ENCODE data around the gene MEGF11. TPM values are rescaled to one million over a fixed set of nuclear protein-coding genes. Genes with fewer than 3 reads are reported as not detected.
"Not testable (repeated sequence)": the region's sequence is repeated elsewhere in the genome, so short reads cannot be mapped to it uniquely, and the experiment has no call there.

Gene MEGF11
- total RNA-seq, 4 donors from 2014 or later = not detected

GRCh38 chr15:65870889-65871533 is 382.5 kb downstream of the MEGF11 start:
- peaks cover 0 to 22% (median 0%) of the 10 kb centered on the region in 3 donors for H3K36me3 ChIP-seq
- peak in 1 of 4 donors; percentile 13 for TF ChIP-seq POLR2A (IDR thresholded peaks at IDR 0.05)
- TF ChIP-seq CTCF (IDR thresholded peaks at IDR 0.05) = no peak
- peak overlapping the region; percentile 71 to 100 (median 80) for H3K4me3 ChIP-seq
- intact Hi-C loops (cut with DNase I) = no loop called here
- peaks cover under 1 to 61% (median 19%) of the 10 kb centered on the region in 3 donors for H3K4me1 ChIP-seq
- no peaks in the 10 kb centered on the region for H3K27me3 ChIP-seq
- H3K9me3 ChIP-seq = no peaks in the 10 kb centered on the region
- peak overlapping the region; percentile 93 to 100 (median 96) for H3K27ac ChIP-seq
- DNase-seq = no peak
- WGBS, 2 donors = 10 to 19% methylated on average over 2 of the region's 2 CpGs

GRCh38 chr15:65869954-65870871 is 383.3 kb downstream of the MEGF11 start:
- intact Hi-C loops (cut with DNase I) = no loop called here
- Histone ChIP-seq H3K27ac (peak overlapping the region; percentile 93 to 100 (median 96)), H3K4me3 (peak overlapping the region; percentile 71 to 100 (median 80)), H3K27me3 (no peaks in the 10 kb centered on the region), H3K36me3 (peaks cover 0 to 14% (median 0%) of the 10 kb centered on the region in 3 donors), H3K9me3 (no peaks in the 10 kb centered on the region), H3K4me1 (peaks cover 0 to 53% (median 19%) of the 10 kb centered on the region in 3 donors)
- TF ChIP-seq CTCF (IDR thresholded peaks at IDR 0.05) = no peak
- TF ChIP-seq POLR2A (IDR thresholded peaks at IDR 0.05) = peak in 1 of 4 donors; percentile 33
- WGBS, 2 donors = 0 to 1% methylated on average over 41 to 43 of the region's 43 CpGs
- DNase-seq = no peak

GRCh38 chr15:65869126-65869953 is 384.2 kb downstream of the MEGF11 start, which contains the start of gene RAB11A:
RAB11A (plus strand) TSS chr15:65869491; CDS start chr15:65869586, 95 bp downstream.
- DNase-seq = peak; percentile 73
- WGBS, 2 donors = 0% methylated on average over 33 to 35 of the region's 62 CpGs
- intact Hi-C loops (cut with DNase I) = no loop called here

GRCh38 chr15:65868546-65869125 is 384.9 kb downstream of the MEGF11 start:
- H3K36me3 ChIP-seq = no peaks in the 10 kb centered on the region
- 64% methylated on average over 11 of the region's 11 CpGs for WGBS, 2 donors
- no peaks in the 10 kb centered on the region for H3K27me3 ChIP-seq
- intact Hi-C loops (cut with DNase I) = no loop called here
- peaks cover 0 to 38% (median 18%) of the 10 kb centered on the region in 3 donors for H3K4me1 ChIP-seq
- no peak for DNase-seq
- H3K9me3 ChIP-seq = no peaks in the 10 kb centered on the region
- H3K27ac ChIP-seq = peak overlapping the region; percentile 93 to 100 (median 96)
- peak overlapping the region; percentile 71 to 100 (median 80) for H3K4me3 ChIP-seq
- TF ChIP-seq POLR2A (IDR thresholded peaks at IDR 0.05) = no peak
- TF ChIP-seq CTCF (IDR thresholded peaks at IDR 0.05) = no peak

More at GRCh38 chr15:65869126-65869953, 384.2 kb downstream of the MEGF11 start, which contains the start of gene RAB11A:
- TF ChIP-seq CTCF (IDR thresholded peaks at IDR 0.05) (peak in 4 of 6 experiments; percentile 6 to 33 (median 12)), POLR2A (IDR thresholded peaks at IDR 0.05) (peak in 3 of 4 donors; percentile 81 to 97 (median 94))
- no peaks in the 10 kb centered on the region for H3K27me3 ChIP-seq
- no peaks in the 10 kb centered on the region for H3K9me3 ChIP-seq
- peak within 1 kb of the TSS; percentile 93 to 100 (median 96) for H3K27ac ChIP-seq
- peaks cover 0 to 5% (median 0%) of the 10 kb centered on the region in 3 donors for H3K36me3 ChIP-seq
- peak within 1 kb of the TSS; percentile 71 to 100 (median 80) for H3K4me3 ChIP-seq
- H3K4me1 ChIP-seq = peaks cover 0 to 45% (median 19%) of the 10 kb centered on the region in 3 donors

- H3K27ac ChIP-seq; H3K36me3 ChIP-seq; intact Hi-C loops (cut with DNase I); DNase-seq; H3K27me3 ChIP-seq; H3K4me3 ChIP-seq; H3K9me3 ChIP-seq: not testable (repeated sequence)
- peaks cover 0 to 31% (median 11%) of the 10 kb centered on the region in 3 donors for H3K4me1 ChIP-seq
- WGBS, 2 donors = 85 to 93% methylated on average over 5 to 6 of the region's 6 CpGs
Measured at GRCh38 chr15:65867933-65868332, 385.6 kb downstream of the MEGF11 start.
